HepG2 (cell line): ENCODE measurements around the gene LRIF1. TPM values are rescaled to one million over a fixed set of nuclear protein-coding genes. Genes with fewer than 3 reads are reported as not detected.

Experiments used
- BRD4 ChIP-seq: sonication (generic); formaldehyde crosslinking; IDR thresholded peaks from 2 replicates; pipeline ENCODE4 v1.4.0; 2020; ENCODE audit warnings: missing genetic modification reagents
- IKZF4 ChIP-seq: sonication (generic); formaldehyde crosslinking; IDR thresholded peaks from 2 replicates; pipeline ENCODE4 v1.5.1; 2020; ENCODE audit warnings: borderline replicate concordance, mild to moderate bottlenecking, low read depth, missing genetic modification reagents; ENCODE audit errors: not compliant biosample characterization
- KMT2A ChIP-seq: sonication (generic); formaldehyde crosslinking; IDR thresholded peaks from 2 replicates; pipeline ENCODE4 v1.4.0; 2020; ENCODE audit warnings: missing genetic modification reagents
- MED8 ChIP-seq: sonication (generic); formaldehyde crosslinking; IDR thresholded peaks from 2 replicates; pipeline ENCODE4 v1.8.1; 2023; ENCODE audit warnings: mild to moderate bottlenecking, missing genetic modification reagents; ENCODE audit not compliant: insufficient replicate concordance
- NFIB ChIP-seq: sonication (generic); formaldehyde crosslinking; IDR thresholded peaks from 2 replicates; pipeline ENCODE4 v1.9.0; 2021; ENCODE audit warnings: missing genetic modification reagents, mild to moderate bottlenecking, borderline replicate concordance
- RXRA ChIP-seq: sonication (generic); formaldehyde crosslinking; IDR thresholded peaks from 2 replicates; pipeline ENCODE4 v1.5.1; 2020; ENCODE audit warnings: missing genetic modification reagents
- SCMH1 ChIP-seq: sonication (generic); formaldehyde crosslinking; IDR thresholded peaks from 2 replicates; pipeline ENCODE4 v1.9.0; 2021; ENCODE audit warnings: missing genetic modification reagents, mild to moderate bottlenecking, borderline replicate concordance
- SRY ChIP-seq: sonication (generic); formaldehyde crosslinking; IDR thresholded peaks from 2 replicates; pipeline ENCODE4 v1.8.0; 2022; ENCODE audit warnings: mild to moderate bottlenecking, missing genetic modification reagents
- ZNF333 ChIP-seq: sonication (generic); formaldehyde crosslinking; IDR thresholded peaks from 2 replicates; pipeline ENCODE4 v1.4.0; 2020; ENCODE audit warnings: mild to moderate bottlenecking, missing genetic modification reagents, borderline replicate concordance
- ZNF776 ChIP-seq: sonication (generic); formaldehyde crosslinking; IDR thresholded peaks from 2 replicates; pipeline ENCODE4 v1.4.0; 2020; ENCODE audit warnings: mild to moderate bottlenecking, missing genetic modification reagents
- polyA plus RNA-seq, 8 experiments: library from polyadenylated mRNA; depleted of rRNA in 3 of 8; stranded (reverse) in 7 of 8; unstranded in 1 of 8; fragments of >200 nt; fragmentation: Illumina TruSeq in 4 of 8; extraction: Trizol in 4 of 8; gene quantifications; 2 replicates each; pipeline versions ENCODE4 v1.2.1 to v1.2.3, GENCODE V29; 2011 to 2016; ENCODE audit warnings: low read depth in 4 of 8, missing spikeins in 1 of 8, mixed read lengths in 1 of 8; ENCODE audit not compliant: insufficient read depth in 1 of 8
- total RNA-seq, 5 experiments: library from RNA; depleted of rRNA; stranded (reverse); fragments of >200 nt; fragmentation: Illumina TruSeq; extraction: Trizol; gene quantifications; 2 replicates each; pipeline ENCODE4 v1.2.3, GENCODE V29; 2016; ENCODE audit warnings: low read depth in 1 of 5
- TF ChIP-seq, protein P1 (sequence below): sonication (generic); formaldehyde crosslinking; IDR thresholded peaks from 2 replicates; pipeline ENCODE4 v1.5.1; 2020; ENCODE audit warnings: mild to moderate bottlenecking, missing genetic modification reagents, borderline replicate concordance
- TF ChIP-seq, protein P2 (sequence below): sonication (generic); formaldehyde crosslinking; IDR thresholded peaks from 2 replicates; pipeline ENCODE4 v1.4.0; 2020; ENCODE audit warnings: mild to moderate bottlenecking, low read depth, missing genetic modification reagents
- TF ChIP-seq, protein P3 (sequence below): sonication (generic); formaldehyde crosslinking; IDR thresholded peaks from 2 replicates; pipeline ENCODE4 v1.9.0; 2022; ENCODE audit warnings: missing genetic modification reagents, mild to moderate bottlenecking, borderline replicate concordance
- TF ChIP-seq, protein P4 (sequence below): sonication (generic); formaldehyde crosslinking; IDR thresholded peaks from 2 replicates; pipeline ENCODE4 v1.5.1; 2020; ENCODE audit warnings: missing genetic modification reagents, mild to moderate bottlenecking, borderline replicate concordance
- TF ChIP-seq, protein P5 (sequence below): sonication (generic); IDR thresholded peaks from 2 replicates; pipeline ENCODE4 v1.6.1; 2016; ENCODE audit warnings: low read depth, borderline replicate concordance
- TF ChIP-seq, protein P6 (sequence below): IDR thresholded peaks from 2 replicates; pipeline ENCODE4 v1.6.1; 2016; ENCODE audit warnings: mild to moderate bottlenecking

LRIF1 gene
- total and polyA plus RNA-seq, 2 of the 13 experiments (the other 11 are each of a cell fraction or from before 2014, with no cell fraction given), result 18.4 to 42.4 TPM

DNA sequence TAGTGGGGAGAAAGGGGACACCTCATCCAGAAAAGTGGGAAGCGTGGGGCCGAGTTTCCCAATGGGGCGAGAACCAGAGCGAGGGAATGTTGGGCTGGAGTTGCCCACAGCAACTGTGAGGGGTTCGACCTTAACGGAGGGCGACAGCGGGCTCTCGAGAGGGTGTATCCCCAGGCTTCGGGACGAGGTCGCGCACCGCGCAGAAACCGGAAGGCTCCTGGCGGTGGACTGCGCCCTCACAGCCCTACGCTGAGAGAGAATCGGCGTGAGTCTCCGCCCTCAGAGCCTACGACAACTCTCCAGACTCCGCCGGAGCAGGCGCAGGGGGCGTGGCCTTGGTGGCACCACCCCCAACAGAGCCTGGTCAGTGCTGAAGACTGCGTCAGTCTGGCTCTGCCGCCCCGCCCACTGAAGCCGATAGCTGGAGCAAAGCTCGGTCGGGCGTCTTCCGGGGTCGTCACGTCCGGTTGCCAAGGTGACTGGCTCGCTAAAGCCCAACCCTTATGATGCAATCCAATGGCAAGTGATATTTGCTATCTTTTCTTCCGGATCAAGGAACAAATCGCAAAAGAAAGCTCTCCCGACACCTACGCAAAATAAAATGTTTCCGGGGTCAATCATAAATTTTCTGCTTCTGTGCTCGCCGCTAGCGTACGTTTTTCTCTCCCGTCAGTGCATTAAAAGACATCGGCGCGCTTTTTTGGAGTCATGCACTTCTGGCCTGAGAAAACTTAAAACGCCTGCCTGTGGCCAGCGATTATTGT is at the start of gene LRIF1 (continued):
- TF ChIP-seq, protein P1, sequence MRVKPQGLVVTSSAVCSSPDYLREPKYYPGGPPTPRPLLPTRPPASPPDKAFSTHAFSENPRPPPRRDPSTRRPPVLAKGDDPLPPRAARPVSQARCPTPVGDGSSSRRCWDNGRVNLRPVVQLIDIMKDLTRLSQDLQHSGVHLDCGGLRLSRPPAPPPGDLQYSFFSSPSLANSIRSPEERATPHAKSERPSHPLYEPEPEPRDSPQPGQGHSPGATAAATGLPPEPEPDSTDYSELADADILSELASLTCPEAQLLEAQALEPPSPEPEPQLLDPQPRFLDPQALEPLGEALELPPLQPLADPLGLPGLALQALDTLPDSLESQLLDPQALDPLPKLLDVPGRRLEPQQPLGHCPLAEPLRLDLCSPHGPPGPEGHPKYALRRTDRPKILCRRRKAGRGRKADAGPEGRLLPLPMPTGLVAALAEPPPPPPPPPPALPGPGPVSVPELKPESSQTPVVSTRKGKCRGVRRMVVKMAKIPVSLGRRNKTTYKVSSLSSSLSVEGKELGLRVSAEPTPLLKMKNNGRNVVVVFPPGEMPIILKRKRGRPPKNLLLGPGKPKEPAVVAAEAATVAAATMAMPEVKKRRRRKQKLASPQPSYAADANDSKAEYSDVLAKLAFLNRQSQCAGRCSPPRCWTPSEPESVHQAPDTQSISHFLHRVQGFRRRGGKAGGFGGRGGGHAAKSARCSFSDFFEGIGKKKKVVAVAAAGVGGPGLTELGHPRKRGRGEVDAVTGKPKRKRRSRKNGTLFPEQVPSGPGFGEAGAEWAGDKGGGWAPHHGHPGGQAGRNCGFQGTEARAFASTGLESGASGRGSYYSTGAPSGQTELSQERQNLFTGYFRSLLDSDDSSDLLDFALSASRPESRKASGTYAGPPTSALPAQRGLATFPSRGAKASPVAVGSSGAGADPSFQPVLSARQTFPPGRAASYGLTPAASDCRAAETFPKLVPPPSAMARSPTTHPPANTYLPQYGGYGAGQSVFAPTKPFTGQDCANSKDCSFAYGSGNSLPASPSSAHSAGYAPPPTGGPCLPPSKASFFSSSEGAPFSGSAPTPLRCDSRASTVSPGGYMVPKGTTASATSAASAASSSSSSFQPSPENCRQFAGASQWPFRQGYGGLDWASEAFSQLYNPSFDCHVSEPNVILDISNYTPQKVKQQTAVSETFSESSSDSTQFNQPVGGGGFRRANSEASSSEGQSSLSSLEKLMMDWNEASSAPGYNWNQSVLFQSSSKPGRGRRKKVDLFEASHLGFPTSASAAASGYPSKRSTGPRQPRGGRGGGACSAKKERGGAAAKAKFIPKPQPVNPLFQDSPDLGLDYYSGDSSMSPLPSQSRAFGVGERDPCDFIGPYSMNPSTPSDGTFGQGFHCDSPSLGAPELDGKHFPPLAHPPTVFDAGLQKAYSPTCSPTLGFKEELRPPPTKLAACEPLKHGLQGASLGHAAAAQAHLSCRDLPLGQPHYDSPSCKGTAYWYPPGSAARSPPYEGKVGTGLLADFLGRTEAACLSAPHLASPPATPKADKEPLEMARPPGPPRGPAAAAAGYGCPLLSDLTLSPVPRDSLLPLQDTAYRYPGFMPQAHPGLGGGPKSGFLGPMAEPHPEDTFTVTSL (CRISPR knock-in tag), result no peak
- TF ChIP-seq RXRA (CRISPR knock-in tag) (peak; percentile 60), IKZF4 (CRISPR knock-in tag) (no peak), ZNF333 (CRISPR knock-in tag) (no peak), KMT2A (CRISPR knock-in tag) (peak; percentile 86), SRY (CRISPR knock-in tag) (no peak), MED8 (CRISPR knock-in tag) (no peak), ZNF776 (0 out of 2 replicates have a peak, but pooled peaks have one; percentile 42), BRD4 (CRISPR knock-in tag) (peak; percentile 60), SCMH1 (CRISPR knock-in tag) (no peak), NFIB (CRISPR knock-in tag) (no peak)
- TF ChIP-seq, protein P2, sequence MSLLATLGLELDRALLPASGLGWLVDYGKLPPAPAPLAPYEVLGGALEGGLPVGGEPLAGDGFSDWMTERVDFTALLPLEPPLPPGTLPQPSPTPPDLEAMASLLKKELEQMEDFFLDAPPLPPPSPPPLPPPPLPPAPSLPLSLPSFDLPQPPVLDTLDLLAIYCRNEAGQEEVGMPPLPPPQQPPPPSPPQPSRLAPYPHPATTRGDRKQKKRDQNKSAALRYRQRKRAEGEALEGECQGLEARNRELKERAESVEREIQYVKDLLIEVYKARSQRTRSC, result no peak
- TF ChIP-seq, protein P3, sequence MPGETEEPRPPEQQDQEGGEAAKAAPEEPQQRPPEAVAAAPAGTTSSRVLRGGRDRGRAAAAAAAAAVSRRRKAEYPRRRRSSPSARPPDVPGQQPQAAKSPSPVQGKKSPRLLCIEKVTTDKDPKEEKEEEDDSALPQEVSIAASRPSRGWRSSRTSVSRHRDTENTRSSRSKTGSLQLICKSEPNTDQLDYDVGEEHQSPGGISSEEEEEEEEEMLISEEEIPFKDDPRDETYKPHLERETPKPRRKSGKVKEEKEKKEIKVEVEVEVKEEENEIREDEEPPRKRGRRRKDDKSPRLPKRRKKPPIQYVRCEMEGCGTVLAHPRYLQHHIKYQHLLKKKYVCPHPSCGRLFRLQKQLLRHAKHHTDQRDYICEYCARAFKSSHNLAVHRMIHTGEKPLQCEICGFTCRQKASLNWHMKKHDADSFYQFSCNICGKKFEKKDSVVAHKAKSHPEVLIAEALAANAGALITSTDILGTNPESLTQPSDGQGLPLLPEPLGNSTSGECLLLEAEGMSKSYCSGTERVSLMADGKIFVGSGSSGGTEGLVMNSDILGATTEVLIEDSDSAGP (CRISPR knock-in tag), result peak; percentile 90
- TF ChIP-seq, protein P4, sequence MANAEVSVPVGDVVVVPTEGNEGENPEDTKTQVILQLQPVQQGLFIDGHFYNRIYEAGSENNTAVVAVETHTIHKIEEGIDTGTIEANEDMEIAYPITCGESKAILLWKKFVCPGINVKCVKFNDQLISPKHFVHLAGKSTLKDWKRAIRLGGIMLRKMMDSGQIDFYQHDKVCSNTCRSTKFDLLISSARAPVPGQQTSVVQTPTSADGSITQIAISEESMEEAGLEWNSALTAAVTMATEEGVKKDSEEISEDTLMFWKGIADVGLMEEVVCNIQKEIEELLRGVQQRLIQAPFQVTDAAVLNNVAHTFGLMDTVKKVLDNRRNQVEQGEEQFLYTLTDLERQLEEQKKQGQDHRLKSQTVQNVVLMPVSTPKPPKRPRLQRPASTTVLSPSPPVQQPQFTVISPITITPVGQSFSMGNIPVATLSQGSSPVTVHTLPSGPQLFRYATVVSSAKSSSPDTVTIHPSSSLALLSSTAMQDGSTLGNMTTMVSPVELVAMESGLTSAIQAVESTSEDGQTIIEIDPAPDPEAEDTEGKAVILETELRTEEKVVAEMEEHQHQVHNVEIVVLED (CRISPR knock-in tag), result peak; percentile 82
- TF ChIP-seq, protein P5, sequence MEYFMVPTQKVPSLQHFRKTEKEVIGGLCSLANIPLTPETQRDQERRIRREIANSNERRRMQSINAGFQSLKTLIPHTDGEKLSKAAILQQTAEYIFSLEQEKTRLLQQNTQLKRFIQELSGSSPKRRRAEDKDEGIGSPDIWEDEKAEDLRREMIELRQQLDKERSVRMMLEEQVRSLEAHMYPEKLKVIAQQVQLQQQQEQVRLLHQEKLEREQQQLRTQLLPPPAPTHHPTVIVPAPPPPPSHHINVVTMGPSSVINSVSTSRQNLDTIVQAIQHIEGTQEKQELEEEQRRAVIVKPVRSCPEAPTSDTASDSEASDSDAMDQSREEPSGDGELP, result no peak
- TF ChIP-seq, protein P6, sequence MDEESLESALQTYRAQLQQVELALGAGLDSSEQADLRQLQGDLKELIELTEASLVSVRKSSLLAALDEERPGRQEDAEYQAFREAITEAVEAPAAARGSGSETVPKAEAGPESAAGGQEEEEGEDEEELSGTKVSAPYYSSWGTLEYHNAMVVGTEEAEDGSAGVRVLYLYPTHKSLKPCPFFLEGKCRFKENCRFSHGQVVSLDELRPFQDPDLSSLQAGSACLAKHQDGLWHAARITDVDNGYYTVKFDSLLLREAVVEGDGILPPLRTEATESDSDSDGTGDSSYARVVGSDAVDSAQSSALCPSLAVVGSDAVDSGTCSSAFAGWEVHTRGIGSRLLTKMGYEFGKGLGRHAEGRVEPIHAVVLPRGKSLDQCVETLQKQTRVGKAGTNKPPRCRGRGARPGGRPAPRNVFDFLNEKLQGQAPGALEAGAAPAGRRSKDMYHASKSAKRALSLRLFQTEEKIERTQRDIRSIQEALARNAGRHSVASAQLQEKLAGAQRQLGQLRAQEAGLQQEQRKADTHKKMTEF, result peak; percentile 68
